GM21367 (cell line): ENCODE results near the gene ATAD3B.
A peak's percentile ranks its signal among the peaks of the same experiment; 100 is the strongest.
"Not testable (repeated sequence)": the region's sequence is repeated elsewhere in the genome, so short reads cannot be mapped to it uniquely, and the experiment has no call there.

Source experiments
- ATAC-seq: cut with Tn5 transposase; IDR thresholded peaks from one replicate; pipeline ENCODE4 v1.9.1; 2021; ENCODE audit not compliant: unreplicated experiment

ATAD3B gene

GRCh38 chr1:1471389-1472052 is at the start of gene ATAD3B:
Gene ATAD3B (plus strand): TSS chr1:1471765. CDS start chr1:1471885, 120 bp downstream.
- ATAC-seq: peak; percentile 88

- no peak for ATAC-seq
Measured at GRCh38 chr1:1421907-1422464, 49.6 kb upstream of the ATAD3B start.

GRCh38 chr1:1422465-1423244 is 48.9 kb upstream of the ATAD3B start:
- no peak for ATAC-seq

- ATAC-seq: no peak
Measured at GRCh38 chr1:1423245-1423597, 48.3 kb upstream of the ATAD3B start.

GRCh38 chr1:1424707-1425106 is 46.9 kb upstream of the ATAD3B start:
- ATAC-seq: no peak

GRCh38 chr1:1425426-1425752 is 46.2 kb upstream of the ATAD3B start:
- no peak for ATAC-seq

GRCh38 chr1:1425753-1426495 is 45.6 kb upstream of the ATAD3B start:
- ATAC-seq: no peak

GRCh38 chr1:1426496-1427105 is 45.0 kb upstream of the ATAD3B start:
- ATAC-seq: no peak

GRCh38 chr1:1427106-1427819 is 44.3 kb upstream of the ATAD3B start:
- ATAC-seq: no peak

GRCh38 chr1:1427820-1428148 is 43.8 kb upstream of the ATAD3B start:
- ATAC-seq: no peak

GRCh38 chr1:1428174-1428573 is 43.4 kb upstream of the ATAD3B start:
- ATAC-seq: no peak

GRCh38 chr1:1428967-1429366 is 42.6 kb upstream of the ATAD3B start:
- not testable (repeated sequence) for ATAC-seq

GRCh38 chr1:1429671-1430073 is 41.9 kb upstream of the ATAD3B start:
- no peak for ATAC-seq

- ATAC-seq: no peak
Measured at GRCh38 chr1:1430114-1430982, 41.2 kb upstream of the ATAD3B start.

GRCh38 chr1:1430992-1431844 is 40.3 kb upstream of the ATAD3B start:
- ATAC-seq: no peak

- no peak for ATAC-seq
Measured at GRCh38 chr1:1431845-1432273, 39.7 kb upstream of the ATAD3B start.

- ATAC-seq: no peak
Measured at GRCh38 chr1:1432274-1432950, 39.2 kb upstream of the ATAD3B start.
